Activated naive CD8-positive, alpha-beta T cell (primary cell): Measurements from ENCODE around the gene BCAS3.
"Not testable (repeated sequence)": the region's sequence is repeated elsewhere in the genome, so short reads cannot be mapped to it uniquely, and the experiment has no call there.

ENCODE experiments used
- H3K27ac Mint-ChIP-seq: one replicate; pipeline ENCODE4 v1.8.0; 2021; ENCODE audit warnings: mixed read lengths
- H3K27me3 Mint-ChIP-seq: one replicate; pipeline ENCODE4 v1.8.0; 2021; ENCODE audit warnings: mixed read lengths
- H3K36me3 Mint-ChIP-seq: one replicate; pipeline ENCODE4 v1.8.0; 2021; ENCODE audit warnings: mixed read lengths
- H3K4me1 Mint-ChIP-seq: one replicate; pipeline ENCODE4 v1.8.0; 2021; ENCODE audit warnings: low read depth, mixed read lengths
- H3K4me3 Mint-ChIP-seq: one replicate; pipeline ENCODE4 v1.8.0; 2021; ENCODE audit warnings: mild to moderate bottlenecking, mixed read lengths
- H3K9me3 Mint-ChIP-seq: one replicate; pipeline ENCODE4 v1.8.0; 2021; ENCODE audit warnings: low read depth, mixed read lengths

The BCAS3 gene

DNA sequence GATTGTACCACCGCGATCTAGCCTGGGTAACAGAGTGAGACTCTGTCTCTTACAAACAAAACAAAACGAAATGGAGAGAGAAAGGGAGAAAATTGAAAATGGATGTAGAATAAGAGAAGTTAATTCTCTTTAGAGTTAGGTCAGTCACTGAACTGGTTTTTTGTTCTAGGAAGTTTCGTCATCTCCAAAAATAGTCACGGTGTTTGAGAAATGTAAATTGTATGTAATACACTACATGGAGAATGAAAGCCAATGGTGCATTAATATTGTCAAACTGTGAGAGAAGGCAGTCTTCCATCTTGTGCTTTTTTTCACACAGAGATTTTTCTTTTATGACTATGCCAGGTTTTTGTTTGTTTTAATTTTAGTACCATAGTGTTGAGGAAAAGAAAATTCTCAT, 145.9 kb downstream of the BCAS3 start:
- Mint-ChIP-seq H3K4me3 (no peak overlapping the region), H3K4me1 (no peaks in the 10 kb centered on the region), H3K36me3 (peaks cover 5% of the 10 kb centered on the region), H3K27me3 (no peaks in the 10 kb centered on the region), H3K9me3 (no peaks in the 10 kb centered on the region), H3K27ac (no peak overlapping the region)

DNA sequence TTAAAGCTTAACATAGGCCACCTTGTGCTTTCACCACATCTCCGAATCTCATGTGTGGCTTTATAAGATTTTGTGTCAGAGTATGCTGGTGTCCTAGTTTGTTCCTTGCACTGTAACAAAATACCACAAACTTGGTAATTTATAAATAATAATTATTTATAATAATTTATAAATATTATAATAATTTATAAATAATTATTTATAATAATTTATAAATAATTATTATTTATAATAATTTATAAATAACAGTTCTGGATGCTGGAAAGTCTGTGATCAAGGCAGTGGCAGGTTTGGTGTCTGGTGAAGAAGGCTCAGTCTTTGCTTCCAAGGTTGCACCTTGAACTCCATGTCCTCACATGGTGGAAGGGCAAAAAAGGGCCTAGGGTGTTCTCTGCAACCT, 147.7 kb downstream of the BCAS3 start:
- Mint-ChIP-seq H3K4me1 (peaks cover 2% of the 10 kb centered on the region), H3K4me3 (no peak overlapping the region), H3K9me3 (no peaks in the 10 kb centered on the region), H3K27me3 (no peaks in the 10 kb centered on the region), H3K36me3 (peaks cover 5% of the 10 kb centered on the region), H3K27ac (no peak overlapping the region)

DNA sequence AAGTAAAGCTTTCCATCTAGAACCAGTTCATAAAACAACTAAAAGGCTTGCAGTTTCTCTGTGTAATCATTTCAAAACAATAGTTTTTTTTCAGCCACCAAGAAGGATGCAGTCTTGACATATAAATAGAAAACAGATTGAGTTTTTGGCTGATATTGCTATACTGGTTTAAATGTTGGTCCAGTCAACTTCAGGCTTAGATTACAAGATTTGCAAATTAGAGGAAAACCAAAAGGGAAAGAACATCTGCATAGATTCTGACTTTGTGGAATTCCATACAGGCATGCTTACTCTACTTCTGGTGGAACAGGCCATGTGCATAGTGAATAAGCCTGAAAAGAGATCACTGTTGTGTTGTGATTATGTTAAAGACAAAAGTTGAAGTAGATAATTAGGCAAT, 150.3 kb downstream of the BCAS3 start:
- H3K4me3 Mint-ChIP-seq = no peak overlapping the region
- peaks cover 14% of the 10 kb centered on the region for H3K4me1 Mint-ChIP-seq
- no peaks in the 10 kb centered on the region for H3K9me3 Mint-ChIP-seq
- no peak overlapping the region for H3K27ac Mint-ChIP-seq
- H3K36me3 Mint-ChIP-seq = peaks cover 5% of the 10 kb centered on the region
- no peaks in the 10 kb centered on the region for H3K27me3 Mint-ChIP-seq

DNA sequence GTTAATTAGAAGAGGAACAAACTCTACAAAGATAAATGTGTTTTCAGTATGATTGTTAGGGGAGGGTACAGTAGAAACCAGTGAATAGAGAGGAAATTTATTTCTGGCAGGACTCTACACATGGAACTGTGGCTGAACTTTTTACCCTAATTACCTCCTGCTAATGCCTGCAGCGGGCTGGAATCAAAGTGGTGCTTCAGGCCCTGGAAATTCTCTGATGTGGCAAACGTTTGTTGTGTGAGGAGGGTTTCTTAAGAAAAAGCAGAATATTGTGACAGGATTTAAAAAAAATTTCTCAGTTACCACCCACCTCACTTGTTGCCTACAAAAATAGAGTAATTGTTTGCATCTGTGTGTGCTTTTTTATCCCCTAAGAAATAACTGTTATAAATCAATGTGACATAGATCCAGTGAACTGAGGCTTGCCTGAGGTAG, 154.5 kb downstream of the BCAS3 start:
- Mint-ChIP-seq H3K27ac (no peak overlapping the region), H3K4me3 (no peak overlapping the region), H3K36me3 (peaks cover 6% of the 10 kb centered on the region), H3K4me1 (peaks cover 14% of the 10 kb centered on the region), H3K9me3 (no peaks in the 10 kb centered on the region), H3K27me3 (no peaks in the 10 kb centered on the region)

DNA sequence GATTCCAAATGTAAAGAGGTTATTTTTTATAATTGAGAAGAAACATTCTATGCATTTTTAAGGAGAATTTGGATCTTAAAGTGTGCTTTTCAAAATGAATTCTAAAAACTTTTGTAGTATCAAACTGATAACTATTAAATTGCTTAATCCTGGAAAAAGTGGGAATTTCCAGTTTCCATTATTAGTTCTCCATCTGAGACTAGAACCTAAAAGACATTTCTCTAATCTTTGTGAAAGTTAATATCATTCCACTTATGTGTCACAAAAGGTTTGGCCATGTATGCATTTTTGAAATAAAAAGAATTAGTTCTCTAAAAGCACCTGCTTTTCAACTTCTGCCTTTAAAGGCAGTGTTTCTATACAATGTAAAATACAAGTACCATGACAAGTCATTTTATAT, 155.0 kb downstream of the BCAS3 start:
- Mint-ChIP-seq H3K4me1 (peaks cover 14% of the 10 kb centered on the region), H3K9me3 (no peaks in the 10 kb centered on the region), H3K27ac (no peak overlapping the region), H3K27me3 (no peaks in the 10 kb centered on the region), H3K4me3 (no peak overlapping the region), H3K36me3 (peaks cover 4% of the 10 kb centered on the region)

DNA sequence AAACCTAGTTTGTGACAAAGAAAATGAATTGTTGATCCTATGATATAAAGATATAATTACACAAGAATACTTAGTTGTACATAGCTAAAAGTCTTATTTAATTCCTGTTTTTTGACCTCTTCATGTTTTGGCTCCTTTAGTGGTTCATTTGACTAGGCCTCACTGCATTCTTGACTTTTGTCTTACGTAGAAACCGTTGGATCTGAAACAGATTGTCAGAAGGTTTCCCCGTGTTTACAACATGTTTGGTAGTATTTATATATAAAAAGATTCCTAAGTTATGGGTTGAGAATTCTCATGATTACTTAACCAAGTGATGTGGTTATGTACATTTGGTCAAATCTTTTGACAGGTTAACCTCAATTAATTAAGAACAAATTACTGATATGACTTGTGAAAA, 162.8 kb downstream of the BCAS3 start:
- no peak overlapping the region for H3K4me3 Mint-ChIP-seq
- peaks cover 10% of the 10 kb centered on the region for H3K36me3 Mint-ChIP-seq
- no peaks in the 10 kb centered on the region for H3K4me1 Mint-ChIP-seq
- no peaks in the 10 kb centered on the region for H3K9me3 Mint-ChIP-seq
- H3K27ac Mint-ChIP-seq = no peak overlapping the region
- H3K27me3 Mint-ChIP-seq = no peaks in the 10 kb centered on the region

DNA sequence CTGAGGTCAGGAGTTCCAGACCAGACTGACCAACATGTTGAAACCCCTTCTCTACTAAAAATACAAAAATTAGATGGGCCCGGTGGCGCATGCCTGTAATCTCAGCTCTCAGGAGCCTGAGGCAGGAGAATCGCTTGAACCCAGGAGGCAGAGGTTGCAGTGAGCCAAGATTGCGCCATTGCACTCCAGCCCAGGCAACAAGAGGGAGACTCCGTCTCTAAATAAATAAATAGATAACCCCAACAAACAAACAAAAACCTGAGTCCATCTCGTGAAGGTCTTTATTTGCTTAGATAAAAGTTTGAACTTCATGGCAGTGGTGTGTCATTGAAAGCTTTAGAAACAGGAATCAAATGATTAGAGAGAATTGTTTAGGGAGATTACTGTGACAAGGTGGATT, 167.4 kb downstream of the BCAS3 start:
- no peak overlapping the region for H3K4me3 Mint-ChIP-seq
- peaks cover 5% of the 10 kb centered on the region for H3K36me3 Mint-ChIP-seq
- H3K27me3 Mint-ChIP-seq = no peaks in the 10 kb centered on the region
- no peak overlapping the region for H3K27ac Mint-ChIP-seq
- no peaks in the 10 kb centered on the region for H3K4me1 Mint-ChIP-seq
- H3K9me3 Mint-ChIP-seq = no peaks in the 10 kb centered on the region

DNA sequence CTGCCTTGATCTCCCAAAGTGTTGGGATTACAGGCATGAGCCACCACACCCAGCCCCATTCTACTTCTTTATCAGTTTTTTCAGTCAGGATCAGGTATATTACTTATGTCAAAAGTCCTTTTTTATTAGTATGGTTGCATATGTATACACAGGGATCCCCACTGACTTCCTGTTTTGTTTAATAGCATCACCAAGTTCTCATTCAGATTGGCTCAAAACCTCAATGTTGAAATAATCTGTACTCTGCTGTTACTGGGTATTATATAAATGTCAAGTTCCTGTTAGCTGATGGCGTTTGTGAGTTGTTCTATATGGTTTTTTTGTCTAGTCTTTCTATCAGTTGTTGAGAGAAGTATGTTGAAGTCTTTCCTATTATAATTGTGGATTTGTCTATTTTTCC, 168.5 kb downstream of the BCAS3 start:
- Mint-ChIP-seq H3K27me3 (no peaks in the 10 kb centered on the region), H3K4me3 (no peak overlapping the region), H3K36me3 (peaks cover 5% of the 10 kb centered on the region), H3K4me1 (no peaks in the 10 kb centered on the region), H3K9me3 (no peaks in the 10 kb centered on the region), H3K27ac (no peak overlapping the region)

DNA sequence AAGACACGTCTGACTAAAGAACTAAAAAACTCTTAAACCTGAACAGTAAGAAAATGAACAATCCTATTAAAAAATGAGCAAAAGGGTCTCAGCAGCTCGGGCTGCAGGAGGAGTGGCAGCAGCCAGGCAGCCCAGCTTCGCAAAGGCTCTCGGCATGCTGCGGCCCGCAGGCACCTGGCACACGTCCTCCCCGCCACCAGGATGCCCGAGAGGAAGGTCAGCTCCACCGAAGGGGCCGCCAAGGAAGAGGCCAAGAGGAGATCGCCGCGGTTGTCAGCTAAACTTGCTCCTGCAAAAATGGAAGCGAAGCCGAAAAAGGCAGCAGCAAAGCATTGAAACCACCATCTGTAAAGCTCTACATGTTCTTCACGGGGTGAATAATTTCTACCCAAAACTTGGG, 173.5 kb downstream of the BCAS3 start:
- no peak overlapping the region for H3K27ac Mint-ChIP-seq

DNA sequence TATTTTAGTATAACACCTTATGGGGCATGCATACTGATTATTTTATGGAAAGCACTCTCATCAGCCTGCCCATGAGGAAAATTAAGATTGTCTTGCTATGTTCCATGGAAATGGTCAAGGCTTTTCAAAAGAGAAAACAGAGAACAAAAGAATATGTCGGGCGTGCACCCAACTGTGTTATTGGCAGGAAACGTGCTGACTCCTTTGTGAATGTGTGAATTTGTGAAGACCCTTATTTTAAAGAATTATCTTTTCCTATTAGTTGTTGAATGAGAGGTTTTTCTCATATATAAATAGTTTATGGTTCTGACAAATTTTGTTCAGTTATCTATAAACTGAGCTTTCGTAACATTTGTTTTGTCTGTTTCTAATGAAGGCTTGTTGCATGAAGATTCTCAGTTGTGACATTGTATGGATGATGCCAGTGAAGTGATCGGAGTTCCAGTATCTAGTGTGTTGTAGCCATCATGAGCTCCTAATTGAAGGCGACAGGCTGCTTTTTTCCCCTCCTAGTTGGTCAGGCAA, 180.0 kb downstream of the BCAS3 start:
- H3K27ac Mint-ChIP-seq = no peak overlapping the region
- H3K27me3 Mint-ChIP-seq = no peaks in the 10 kb centered on the region
- H3K4me1 Mint-ChIP-seq = peaks cover 2% of the 10 kb centered on the region
- H3K4me3 Mint-ChIP-seq = no peak overlapping the region
- H3K9me3 Mint-ChIP-seq = no peaks in the 10 kb centered on the region
- peaks cover 14% of the 10 kb centered on the region for H3K36me3 Mint-ChIP-seq

More for the DNA sequence above, 173.5 kb downstream of the BCAS3 start:
- Mint-ChIP-seq H3K4me1 (no peaks in the 10 kb centered on the region), H3K27me3 (no peaks in the 10 kb centered on the region), H3K4me3 (no peak overlapping the region), H3K9me3 (no peaks in the 10 kb centered on the region), H3K36me3 (peaks cover 5% of the 10 kb centered on the region)

DNA sequence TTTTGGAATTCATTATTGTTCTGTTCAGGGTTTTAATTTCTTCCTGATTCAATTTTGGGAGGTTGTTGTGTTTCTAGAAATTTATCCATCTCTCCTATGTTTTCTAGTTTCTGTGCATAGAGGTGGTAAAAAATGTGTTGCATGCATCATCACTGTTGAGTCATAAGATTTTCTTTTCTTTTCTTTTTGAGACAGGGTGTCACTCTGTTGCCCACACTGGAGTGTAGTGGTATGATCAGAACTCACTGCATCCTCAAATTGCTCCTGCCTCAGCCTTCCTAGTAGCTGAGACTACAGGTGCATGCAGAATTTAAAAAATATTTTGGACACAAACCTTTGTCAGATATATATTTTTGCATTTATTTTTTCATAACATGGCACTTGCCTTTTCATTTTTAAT, 184.8 kb downstream of the BCAS3 start:
- Mint-ChIP-seq H3K36me3 (peaks cover 8% of the 10 kb centered on the region), H3K4me1 (peaks cover 13% of the 10 kb centered on the region), H3K27ac (no peak overlapping the region), H3K9me3 (no peaks in the 10 kb centered on the region), H3K4me3 (no peak overlapping the region), H3K27me3 (no peaks in the 10 kb centered on the region)

DNA sequence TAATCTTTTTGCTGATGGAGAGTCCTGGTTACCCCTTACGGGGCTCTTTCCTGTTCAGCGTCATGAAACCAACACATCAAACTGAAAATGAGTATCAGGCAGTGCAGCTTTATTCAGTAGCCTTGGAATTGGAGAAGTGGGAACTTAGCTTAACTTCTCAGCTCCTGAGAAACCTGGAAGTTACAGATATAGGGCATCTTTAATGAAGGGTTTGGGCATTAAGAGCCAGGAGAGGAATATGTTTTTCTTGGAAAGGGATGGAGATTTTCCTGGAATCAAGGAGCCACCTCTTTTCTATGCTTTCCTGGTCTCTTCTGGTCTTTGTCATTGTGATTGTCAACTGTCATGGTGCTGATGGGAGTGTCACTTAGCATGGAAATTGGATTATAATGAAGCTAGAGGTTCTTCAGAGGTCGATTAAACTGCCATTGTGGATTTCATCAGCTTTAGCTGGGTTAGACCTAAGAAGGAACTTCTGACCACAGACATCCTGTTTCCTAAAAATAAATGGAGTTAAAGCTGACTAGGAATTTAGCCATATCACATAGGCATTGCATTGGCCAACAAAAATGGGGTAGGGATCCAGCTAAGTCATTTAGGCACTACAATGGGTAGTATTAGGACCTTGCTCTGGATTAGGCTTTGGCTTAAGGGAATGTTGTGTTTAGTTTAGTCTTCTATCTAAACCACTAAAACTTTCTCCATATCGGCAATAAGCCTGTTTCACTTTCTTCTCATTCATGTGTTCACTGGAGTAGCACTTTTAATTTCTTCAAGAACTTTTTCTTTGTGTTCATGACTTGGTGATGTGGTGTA, 186.4 kb downstream of the BCAS3 start:
- Mint-ChIP-seq H3K27me3 (no peaks in the 10 kb centered on the region), H3K4me3 (no peak overlapping the region), H3K27ac (peak overlapping the region; percentile 2), H3K9me3 (no peaks in the 10 kb centered on the region), H3K4me1 (peaks cover 13% of the 10 kb centered on the region), H3K36me3 (peaks cover 5% of the 10 kb centered on the region)

DNA sequence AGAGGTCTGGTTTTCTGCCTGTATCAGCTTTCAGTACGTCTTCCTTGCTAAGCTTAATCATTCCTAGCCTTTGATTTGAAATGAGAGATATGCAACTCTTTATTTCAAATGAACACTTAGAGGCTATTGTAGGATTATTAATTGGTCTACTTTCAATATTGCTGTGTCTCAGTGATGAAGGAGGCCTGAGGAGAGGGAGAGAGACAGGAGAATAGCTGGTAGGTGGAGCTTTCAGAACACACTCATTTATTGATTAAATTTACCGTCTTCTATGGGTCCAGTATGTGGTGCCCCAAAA, 187.0 kb downstream of the BCAS3 start:
- H3K9me3 Mint-ChIP-seq = no peaks in the 10 kb centered on the region
- peaks cover 13% of the 10 kb centered on the region for H3K4me1 Mint-ChIP-seq
- H3K27ac Mint-ChIP-seq = no peak overlapping the region
- peaks cover 8% of the 10 kb centered on the region for H3K36me3 Mint-ChIP-seq
- H3K4me3 Mint-ChIP-seq = no peak overlapping the region
- no peaks in the 10 kb centered on the region for H3K27me3 Mint-ChIP-seq

DNA sequence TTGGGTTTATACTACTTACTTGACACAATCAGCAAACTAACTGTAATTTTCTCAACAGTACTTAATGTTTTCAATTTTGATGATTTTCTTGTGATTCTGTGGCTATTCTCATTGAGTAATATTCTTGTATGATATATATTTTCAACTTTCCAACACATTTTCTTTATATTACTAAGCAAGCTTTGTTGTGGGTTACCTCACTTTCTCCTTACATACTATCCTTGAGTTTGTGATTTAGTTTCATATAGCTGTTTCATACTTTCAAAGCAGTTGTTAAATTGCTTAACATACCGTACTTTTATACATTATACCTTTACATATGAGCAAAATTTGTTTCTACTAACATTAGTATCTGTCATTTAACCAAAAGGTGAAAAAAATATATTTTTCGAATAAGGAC, 197.1 kb downstream of the BCAS3 start:
- Mint-ChIP-seq H3K36me3 (peaks cover 11% of the 10 kb centered on the region), H3K27me3 (no peaks in the 10 kb centered on the region), H3K4me1 (no peaks in the 10 kb centered on the region), H3K4me3 (no peak overlapping the region), H3K27ac (no peak overlapping the region), H3K9me3 (no peaks in the 10 kb centered on the region)

DNA sequence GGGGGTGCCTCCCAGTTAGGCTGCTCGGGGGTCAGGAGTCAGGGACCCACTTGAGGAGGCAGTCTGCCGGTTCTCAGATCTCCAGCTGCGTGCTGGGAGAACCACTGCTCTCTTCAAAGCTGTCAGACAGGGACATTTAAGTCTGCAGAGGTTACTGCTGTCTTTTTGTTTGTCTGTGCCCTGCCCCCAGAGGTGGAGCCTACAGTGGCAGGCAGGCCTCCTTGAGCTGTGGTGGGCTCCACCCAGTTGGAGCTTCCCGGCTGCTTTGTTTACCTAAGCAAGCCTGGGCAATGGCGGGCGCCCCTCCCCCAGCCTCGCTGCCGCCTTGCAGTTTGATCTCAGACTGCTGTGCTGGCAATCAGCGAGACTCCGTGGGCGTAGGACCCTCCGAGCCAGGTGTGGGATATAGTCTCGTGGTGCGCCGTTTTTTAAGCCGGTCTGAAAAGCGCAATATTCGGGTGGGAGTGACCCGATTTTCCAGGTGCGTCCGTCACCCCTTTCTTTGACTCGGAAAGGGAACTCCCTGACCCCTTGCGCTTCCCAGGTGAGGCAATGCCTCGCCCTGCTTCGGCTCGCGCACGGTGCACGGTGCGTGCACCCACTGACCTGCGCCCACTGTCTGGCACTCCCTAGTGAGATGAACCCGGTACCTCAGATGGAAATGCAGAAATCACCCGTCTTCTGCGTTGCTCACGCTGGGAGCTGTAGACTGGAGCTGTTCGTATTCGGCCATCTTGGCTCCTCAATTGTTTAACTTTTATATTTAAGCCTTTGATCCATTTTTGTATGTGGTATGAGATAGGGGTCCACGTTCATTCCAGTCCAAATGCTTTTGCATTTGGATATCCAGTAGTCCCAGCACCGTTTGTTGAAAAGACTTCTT, 209.3 kb downstream of the BCAS3 start:
- not testable (repeated sequence) for H3K27ac Mint-ChIP-seq, H3K36me3 Mint-ChIP-seq, H3K9me3 Mint-ChIP-seq, H3K4me1 Mint-ChIP-seq, H3K27me3 Mint-ChIP-seq
- H3K4me3 Mint-ChIP-seq = peak overlapping the region; percentile 80
